HG03469 (cell line): ENCODE data around the gene COL12A1.

Experiments
- ATAC-seq: cut with Tn5 transposase; IDR thresholded peaks from one replicate; pipeline ENCODE4 v1.9.1; 2021; ENCODE audit warnings: mild to moderate bottlenecking, moderate library complexity, moderate number of reproducible peaks; ENCODE audit not compliant: unreplicated experiment

COL12A1 gene

GRCh38 chr6:75106426-75106825 lies 99.4 kb downstream of the COL12A1 start:
- no peak for ATAC-seq

DNA sequence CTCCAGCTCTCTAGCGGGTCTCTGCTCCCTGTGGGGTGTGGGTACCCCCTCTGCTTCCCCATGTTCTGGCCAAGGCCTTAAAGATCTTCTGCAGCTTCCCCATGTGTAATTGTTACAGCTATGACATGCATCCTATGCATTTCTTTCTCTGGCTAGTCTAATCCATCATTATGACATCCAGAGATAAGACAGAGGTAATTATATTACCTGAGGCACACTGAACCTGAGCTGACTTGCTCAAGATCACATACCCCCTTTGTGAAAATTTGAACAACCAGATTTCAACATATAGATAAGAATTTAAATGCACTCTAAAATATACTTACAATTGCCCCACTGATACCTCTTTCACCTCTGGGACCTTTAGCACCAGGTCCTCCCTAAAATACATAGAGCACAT lies 102.4 kb downstream of the COL12A1 start:
- ATAC-seq: no peak

GRCh38 chr6:75102301-75102700 lies 103.6 kb downstream of the COL12A1 start:
- ATAC-seq: no peak

GRCh38 chr6:75101896-75102295 lies 104.0 kb downstream of the COL12A1 start:
- ATAC-seq: no peak

- ATAC-seq: no peak
Observed at GRCh38 chr6:75098709-75099108, 107.1 kb downstream of the COL12A1 start.

GRCh38 chr6:75096966-75097365 lies 108.9 kb downstream of the COL12A1 start:
- ATAC-seq: no peak

DNA sequence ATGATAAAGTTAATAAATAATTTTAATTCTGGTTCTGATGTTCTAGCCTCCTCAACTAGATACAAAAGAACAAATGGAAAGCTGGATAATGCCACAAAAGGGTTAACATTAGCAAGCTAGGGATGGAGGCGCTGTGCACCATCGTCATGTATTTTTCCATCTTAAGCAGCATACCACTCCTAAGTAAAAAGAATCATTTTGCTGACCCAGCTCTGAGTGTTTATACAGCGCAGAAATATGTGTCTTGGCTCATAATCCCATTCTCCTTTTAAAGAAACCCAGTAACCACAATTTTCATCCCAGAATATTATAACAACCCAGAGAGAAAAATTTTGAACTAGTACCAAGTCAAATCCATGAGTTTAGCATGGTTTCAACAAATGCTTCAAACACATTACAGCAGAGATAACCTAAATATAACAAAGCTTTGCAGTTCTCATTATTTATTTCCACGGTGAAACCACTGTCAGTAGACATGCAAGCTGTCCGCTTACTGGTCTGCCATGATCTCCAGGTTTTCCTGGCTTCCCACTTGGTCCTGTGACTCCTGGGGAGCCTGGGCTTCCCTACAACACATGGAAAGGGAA lies 111.1 kb downstream of the COL12A1 start:
- ATAC-seq: no peak

- no peak for ATAC-seq
Observed at GRCh38 chr6:75091467-75092190, 114.2 kb downstream of the COL12A1 start.

GRCh38 chr6:75090576-75090975 lies 115.3 kb downstream of the COL12A1 start:
- no peak for ATAC-seq

DNA sequence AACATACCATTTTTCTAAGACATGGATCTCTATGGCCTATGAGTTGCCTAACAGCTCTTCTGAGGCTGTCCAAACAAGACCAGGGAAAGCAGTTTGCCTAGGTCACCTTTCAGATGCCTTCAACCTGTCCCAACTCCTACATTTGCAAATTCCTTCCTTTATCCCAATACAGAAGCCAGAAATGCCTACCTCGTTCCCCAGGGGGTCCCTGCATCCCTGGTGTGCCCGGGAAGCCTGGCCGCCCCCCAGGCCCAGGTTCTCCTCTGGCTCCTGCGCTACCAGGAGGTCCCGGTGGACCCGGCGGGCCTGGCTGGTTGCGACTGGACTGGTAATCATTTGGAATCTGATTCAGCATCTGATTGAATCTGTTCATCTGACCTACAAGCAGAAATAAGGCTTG lies 115.9 kb downstream of the COL12A1 start:
- no peak for ATAC-seq

- ATAC-seq: no peak
Observed at GRCh38 chr6:75089151-75089897, 116.5 kb downstream of the COL12A1 start.

GRCh38 chr6:75085931-75086635 lies 119.8 kb downstream of the COL12A1 start:
- ATAC-seq: no peak

GRCh38 chr6:75084872-75085381 lies 120.9 kb downstream of the COL12A1 start:
- ATAC-seq: no peak

- no peak for ATAC-seq
Observed at GRCh38 chr6:75084018-75084417, 121.8 kb downstream of the COL12A1 start.

- no peak for ATAC-seq
Observed at GRCh38 chr6:75081921-75082320, 123.9 kb downstream of the COL12A1 start.

- ATAC-seq: no peak
Observed at GRCh38 chr6:75081047-75081446, 124.8 kb downstream of the COL12A1 start.

DNA sequence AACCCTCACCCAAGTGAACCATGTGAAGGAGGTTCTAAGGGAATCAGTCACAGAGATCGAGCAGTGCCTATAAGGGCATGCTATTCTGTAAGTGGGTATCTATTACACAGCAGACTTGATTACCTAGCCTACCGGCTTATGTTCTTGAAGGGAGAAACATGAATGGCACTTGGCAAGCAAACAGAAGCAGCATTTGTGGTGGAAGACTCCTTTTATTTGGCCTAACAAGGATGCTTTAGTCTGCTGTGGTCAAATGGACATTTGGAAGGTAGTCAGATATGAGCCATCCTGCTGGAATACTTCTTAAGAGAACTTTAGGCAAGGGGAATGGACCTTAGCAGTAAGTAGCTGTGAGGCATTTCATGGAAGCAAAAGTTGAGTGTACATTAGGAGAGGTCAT lies 126.3 kb downstream of the COL12A1 start:
- no peak for ATAC-seq

GRCh38 chr6:75077701-75078100 lies 128.2 kb downstream of the COL12A1 start:
- no peak for ATAC-seq

GRCh38 chr6:75076009-75076408 lies 129.8 kb downstream of the COL12A1 start:
- no peak for ATAC-seq

GRCh38 chr6:75070244-75070643 lies 135.6 kb downstream of the COL12A1 start:
- ATAC-seq: no peak

- ATAC-seq: no peak
Observed at GRCh38 chr6:75065523-75065922, 140.3 kb downstream of the COL12A1 start.
